K562 (cell line): ENCODE data around the gene ZFTA. TPM values are rescaled to one million over a fixed set of nuclear protein-coding genes. Genes with fewer than 3 reads are reported as not detected.

Experiments
- ATAC-seq: fragments of 200-7000 bp; cut with Tn5 transposase; 3 replicates; pipeline ENCODE4 v1.9.1; 2020; ENCODE audit warnings: moderate library complexity
- BruUV-seq: library from RNA; stranded (reverse); fragments of 400-500 nt; replicated peaks from 2 replicates; lab custom pipeline; 2021; lab: Mats Ljungman, UMichigan
- CTCF ChIA-PET: fragments of 300-600 bp; formaldehyde crosslinking; extraction: SDS; loops from one replicate; lab custom pipeline; 2021; ENCODE audit warnings: low intra/inter-chr PET ratio; lab: Yijun Ruan, JAX
- POLR2A ChIA-PET: fragments of 300-600, 350-650 bp; sonication (Branson Sonifier 250); formaldehyde crosslinking; extraction: SDS; loops from one replicate; lab custom pipeline; 2021; ENCODE audit warnings: antibody characterized with exemption, inconsistent platforms; lab: Yijun Ruan, JAX
- DNase-seq, 4 experiments: peaks; one replicate each; pipeline versions ENCODE4 v3.0.0 to v3.0.0-alpha.2; 2011 to 2018; ENCODE audit warnings: low spot score in 3 of 4, mixed read lengths in 3 of 4; ENCODE audit errors: extremely low read depth in 1 of 4
- FAIRE-seq: peaks from 2 replicates; lab custom pipeline; 2011; peaks lifted over from hg19 to GRCh38; lab: Jason Lieb, UNC
- H2AFZ ChIP-seq: 2 replicates; pipeline ENCODE4 v1.6.0; 2011; ENCODE audit warnings: low read depth, low read length, control low read depth, inconsistent platforms
- H3K27ac ChIP-seq: fragments of 200-600 bp; 3 replicates; pipeline ENCODE4 v1.8.0; 2011; ENCODE audit warnings: low read depth, mild to moderate bottlenecking, control low read depth, inconsistent platforms, low read length, moderate library complexity, mixed read lengths; ENCODE audit errors: extremely low read depth
- H3K27me3 ChIP-seq, 2 experiments: fragments of 300-600 bp in 1 of 2; 2 replicates in 1 of 2; 3 replicates in 1 of 2; pipeline versions ENCODE4 v1.6.0 to v1.8.0; 2011; ENCODE audit warnings: inconsistent platforms in 2 of 2, low read length in 2 of 2, mild to moderate bottlenecking in 1 of 2, mixed read lengths in 1 of 2, moderate library complexity in 1 of 2; ENCODE audit not compliant: control insufficient read depth in 2 of 2, insufficient read depth in 2 of 2
- H3K36me3 ChIP-seq: fragments of 300-600 bp; 3 replicates; pipeline ENCODE4 v1.8.0; 2011; ENCODE audit warnings: mild to moderate bottlenecking, low read length, inconsistent platforms; ENCODE audit not compliant: control insufficient read depth, insufficient read depth
- H3K4me1 ChIP-seq, 2 experiments: fragments of 200-600 bp in 1 of 2; replicated peaks in 1 of 2; 2 replicates in 1 of 2; 3 replicates in 1 of 2; pipeline versions ENCODE4 v1.5.1 to v1.8.0; 2011; ENCODE audit warnings: inconsistent platforms in 2 of 2, low read length in 2 of 2, mild to moderate bottlenecking in 1 of 2, mixed read lengths in 1 of 2, moderate library complexity in 1 of 2; ENCODE audit not compliant: control insufficient read depth in 2 of 2, insufficient read depth in 2 of 2
- H3K4me2 ChIP-seq: 2 replicates; pipeline ENCODE4 v1.6.1; 2011; ENCODE audit warnings: low read length, control low read depth, inconsistent platforms, mixed read lengths; ENCODE audit not compliant: insufficient read depth
- H3K4me3 ChIP-seq: fragments of 200-600 bp; sonication (generic), shearing (Covaris generic); 2 replicates; pipeline ENCODE4 v1.5.1; 2016; ENCODE audit warnings: control low read depth, inconsistent platforms
- H3K79me2 ChIP-seq: fragments of 200-600 bp; 3 replicates; pipeline ENCODE4 v1.8.0; 2011; ENCODE audit warnings: low read length, inconsistent platforms; ENCODE audit not compliant: control insufficient read depth, insufficient read depth
- H3K9ac ChIP-seq, 2 experiments: 2 replicates each; pipeline versions ENCODE4 v1.6.0 to v1.6.1; 2011; ENCODE audit warnings: low read depth in 2 of 2, low read length in 2 of 2, control low read depth in 1 of 2, inconsistent platforms in 1 of 2, mild to moderate bottlenecking in 1 of 2, mixed read lengths in 1 of 2; ENCODE audit not compliant: insufficient read depth in 1 of 2
- H3K9me1 ChIP-seq: one replicate; pipeline ENCODE4 v1.6.0; 2011; ENCODE audit warnings: inconsistent platforms, mild to moderate bottlenecking, low read length, moderate library complexity; ENCODE audit not compliant: control insufficient read depth, insufficient read depth
- H3K9me3 ChIP-seq: replicated peaks from 2 replicates; pipeline ENCODE4 v1.5.1; 2011; ENCODE audit warnings: low read depth, low read length, inconsistent platforms; ENCODE audit not compliant: control insufficient read depth, insufficient read depth
- H4K20me1 ChIP-seq: replicated peaks from 2 replicates; pipeline ENCODE4 v1.6.1; 2011; ENCODE audit warnings: low read length, inconsistent platforms, mixed read lengths; ENCODE audit not compliant: control insufficient read depth, insufficient read depth
- CREM ChIP-seq: IDR thresholded peaks from 2 replicates; pipeline ENCODE4 v1.6.1; 2014; ENCODE audit warnings: antibody characterized with exemption, low read depth
- FOXJ2 ChIP-seq: fragments of 200-800 bp; sonication (Bioruptor generic); IDR thresholded peaks from 2 replicates; pipeline ENCODE4 v1.6.1; 2016; ENCODE audit warnings: missing genetic modification characterization, missing compliant biosample characterization
- HDAC2 ChIP-seq: fragments of 450-650 bp; IDR thresholded peaks from 2 replicates; pipeline ENCODE4 v1.6.1; 2016; ENCODE audit warnings: mild to moderate bottlenecking
- NR2C1 ChIP-seq, 2 experiments: fragments of 450-650 bp; IDR thresholded peaks; 2 replicates each; pipeline ENCODE4 v1.6.1; 2017; ENCODE audit warnings: mild to moderate bottlenecking in 2 of 2, antibody characterized with exemption in 1 of 2, inconsistent platforms in 1 of 2, missing compliant biosample characterization in 1 of 2, missing genetic modification characterization in 1 of 2
- SMC3 ChIP-seq: conservative IDR thresholded peaks from 2 replicates; pipeline ENCODE4 v1.6.1; 2011; ENCODE audit warnings: low read depth, low read length, improper control_type of control experiment; ENCODE audit not compliant: insufficient read depth
- ZNF121 ChIP-seq: sonication (generic); formaldehyde crosslinking; conservative IDR thresholded peaks from 2 replicates; pipeline ENCODE4 v1.8.0; 2022; ENCODE audit warnings: missing genetic modification reagents
- ZZZ3 ChIP-seq: fragments of 450-650 bp; IDR thresholded peaks from 2 replicates; pipeline ENCODE4 v1.6.1; 2016; ENCODE audit warnings: antibody characterized with exemption, mild to moderate bottlenecking, moderate library complexity
- WGBS: fragments of 100-300 bp; shearing (Covaris generic); methylation state at CpG from one replicate; pipeline ENCODE4 v1.1.6; 2016; ENCODE audit warnings: low coverage, mixed read lengths; ENCODE audit not compliant: insufficient coverage; ENCODE audit errors: missing lambda C conversion rate; 5-methylcytosine and 5-hydroxymethylcytosine counted together
- in situ Hi-C: fragments of 300-500 bp; cut with MboI; formaldehyde crosslinking; loops from 4 replicates; pipeline ENCODE4 v1.15.0; 2018; ENCODE audit warnings: inconsistent platforms, mixed read lengths
- intact Hi-C: fragments of 100-400 bp; cut with micrococcal nuclease; formaldehyde crosslinking; loops from 2 replicates; pipeline ENCODE4 v1.14.2; 2022
- polyA plus RNA-seq, 8 experiments: library from polyadenylated mRNA; depleted of rRNA in 4 of 8; stranded (reverse) in 5 of 8; unstranded in 3 of 8; fragments of >200 nt; fragmentation: Nextera tagmentation in 2 of 8; fragmentation: Illumina TruSeq in 1 of 8; extraction: Ambion mirVana in 2 of 8; extraction: Trizol in 1 of 8; gene quantifications; 2 replicates each; pipeline versions ENCODE4 v1.2.1 to v1.2.3, GENCODE V29; 2011 to 2014; ENCODE audit warnings: inconsistent platforms in 1 of 8, missing spikeins in 1 of 8
- total RNA-seq, 7 experiments: library from RNA; depleted of rRNA in 6 of 7; stranded (reverse); fragments of >200 nt in 6 of 7; fragmentation: Illumina TruSeq in 2 of 7; extraction: Trizol in 2 of 7; gene quantifications; 2 replicates each; pipeline versions ENCODE4 v1.2.1 to v1.2.3, GENCODE V29; 2011 to 2021; ENCODE audit warnings: low replicate concordance in 1 of 7
- TF ChIP-seq, protein P1 (sequence below): fragments of 200-800 bp; sonication (Bioruptor generic); IDR thresholded peaks from 2 replicates; pipeline ENCODE4 v1.6.1; 2017; ENCODE audit warnings: missing genetic modification characterization, missing compliant biosample characterization

Gene ZFTA
- total and polyA plus RNA-seq, 9 of the 15 experiments (the other 6 are each of a cell fraction or from before 2014, with no cell fraction given) = 0.45 to 12.3 (median 2.9) TPM

DNA sequence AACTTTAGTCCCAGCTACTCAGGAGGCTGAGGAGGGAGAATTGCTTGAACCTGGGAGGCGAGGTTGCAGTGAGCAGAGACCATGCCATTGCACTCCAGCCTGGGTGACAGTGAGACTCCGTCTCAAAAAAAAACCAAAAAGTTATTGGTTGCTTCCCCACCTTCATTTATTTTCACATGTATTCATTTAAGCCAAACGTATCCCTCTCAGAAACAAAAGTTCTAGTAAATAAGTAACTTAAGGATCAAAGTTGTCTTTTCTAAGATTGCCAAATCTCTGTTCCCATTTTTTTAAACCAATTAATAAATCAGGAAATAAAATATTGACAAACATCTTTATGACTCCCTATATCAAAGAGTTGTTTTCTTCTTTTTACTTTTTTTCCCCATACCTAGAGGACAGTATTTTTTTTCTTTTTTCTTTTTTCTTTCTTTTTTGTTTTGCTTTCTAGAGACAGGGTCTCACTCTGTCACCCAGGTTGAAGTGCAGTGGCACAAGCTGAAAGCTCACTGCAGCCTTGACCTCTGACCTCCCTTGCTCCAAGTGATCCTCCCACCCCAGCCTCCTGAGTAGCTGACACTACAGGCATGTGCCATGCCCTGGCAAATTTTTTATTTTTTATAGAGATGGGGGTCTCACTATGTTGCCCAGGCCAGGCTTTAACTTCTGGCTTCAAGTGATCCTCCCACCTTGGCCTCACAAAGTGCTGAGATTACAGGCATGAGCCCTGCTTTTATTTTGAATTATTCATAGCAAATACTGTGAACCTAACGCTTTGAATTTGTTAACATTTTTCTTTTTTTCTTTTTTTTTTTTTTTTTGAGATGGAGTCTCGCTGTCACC, 11.4 kb downstream of the ZFTA start:
- CTCF ChIA-PET = no interaction called here
- Histone ChIP-seq H3K27me3 (no peaks in the 10 kb centered on the region), H4K20me1 (no peaks in the 10 kb centered on the region), H3K9me3 (no peaks in the 10 kb centered on the region), H3K9ac (no peak overlapping the region), H3K27ac (no peak overlapping the region), H2AFZ (no peak overlapping the region), H3K9me1 (no peaks in the 10 kb centered on the region), H3K4me1 (peaks cover 0 to 4% of the 10 kb centered on the region in 2 experiments; a peak in 2 of 5 replicates), H3K79me2 (no peaks in the 10 kb centered on the region), H3K4me3 (no peak overlapping the region), H3K4me2 (no peak overlapping the region), H3K36me3 (peaks cover 71% of the 10 kb centered on the region)
- POLR2A ChIA-PET = interaction anchor here (0.9 kb wide), 1 partner anchor 9 kb away, joined by 5 read pairs; no protein-coding TSS in a partner anchor
- ATAC-seq (no peak), FAIRE-seq (no peak), DNase-seq (no peak)
- intact Hi-C loops = no loop called here
- TF ChIP-seq NR2C1 (IDR thresholded peaks at IDR 0.05) (peak; percentile 55), NR2C1 (tag; IDR thresholded peaks at IDR 0.05) (no peak), ZNF121 (CRISPR knock-in tag) (peak; percentile 30; the same call in 1 of the 2 replicates), CREM (no peak)
- no TSS peak for BruUV-seq
- WGBS = 89% methylated on average over 4 of the region's 5 CpGs
- in situ Hi-C loops = no loop called here

DNA sequence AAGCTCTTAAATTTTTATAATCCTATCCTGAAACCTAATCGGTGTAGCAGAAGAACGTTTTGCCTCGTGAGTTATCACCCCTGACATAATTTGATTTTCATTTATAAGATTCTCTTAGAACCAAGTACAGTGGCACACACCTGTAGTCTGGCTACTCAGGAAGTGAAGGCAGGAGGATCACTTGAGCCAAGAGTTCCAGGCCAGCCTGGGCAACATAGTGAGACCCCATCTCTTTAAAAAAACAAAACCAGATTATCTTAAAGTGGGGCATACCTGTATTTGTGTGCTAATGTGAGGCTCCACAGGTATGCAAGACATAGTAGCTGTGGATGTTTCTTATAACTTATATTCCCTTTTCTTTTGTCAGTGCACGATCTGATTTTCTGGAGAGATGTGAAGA, 19.0 kb downstream of the ZFTA start:
- BruUV-seq = no TSS peak
- Histone ChIP-seq H3K9ac (no peak overlapping the region), H2AFZ (no peak overlapping the region), H3K4me3 (no peak overlapping the region), H3K9me3 (no peaks in the 10 kb centered on the region), H4K20me1 (0 out of 2 replicates have a peak, but pooled peaks cover 6% of the 10 kb centered on the region), H3K4me2 (no peak overlapping the region), H3K36me3 (peaks cover 48% of the 10 kb centered on the region), H3K4me1 (peaks cover 11 to 25% of the 10 kb centered on the region in 2 experiments; a peak in 4 of 5 replicates), H3K9me1 (no peaks in the 10 kb centered on the region), H3K27me3 (no peaks in the 10 kb centered on the region), H3K79me2 (peaks cover 36% of the 10 kb centered on the region), H3K27ac (no peak overlapping the region)
- WGBS = 90% methylated on average over 4 of the region's 4 CpGs
- TF ChIP-seq SMC3 (no peak), HDAC2 (no peak), ZZZ3 (no peak), FOXJ2 (tag) (no peak), ZNF121 (CRISPR knock-in tag) (peak; percentile 8; the same call in 1 of the 2 replicates)
- TF ChIP-seq, protein P1, sequence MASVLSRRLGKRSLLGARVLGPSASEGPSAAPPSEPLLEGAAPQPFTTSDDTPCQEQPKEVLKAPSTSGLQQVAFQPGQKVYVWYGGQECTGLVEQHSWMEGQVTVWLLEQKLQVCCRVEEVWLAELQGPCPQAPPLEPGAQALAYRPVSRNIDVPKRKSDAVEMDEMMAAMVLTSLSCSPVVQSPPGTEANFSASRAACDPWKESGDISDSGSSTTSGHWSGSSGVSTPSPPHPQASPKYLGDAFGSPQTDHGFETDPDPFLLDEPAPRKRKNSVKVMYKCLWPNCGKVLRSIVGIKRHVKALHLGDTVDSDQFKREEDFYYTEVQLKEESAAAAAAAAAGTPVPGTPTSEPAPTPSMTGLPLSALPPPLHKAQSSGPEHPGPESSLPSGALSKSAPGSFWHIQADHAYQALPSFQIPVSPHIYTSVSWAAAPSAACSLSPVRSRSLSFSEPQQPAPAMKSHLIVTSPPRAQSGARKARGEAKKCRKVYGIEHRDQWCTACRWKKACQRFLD (CRISPR knock-in tag) = no peak
- no peak for ATAC-seq
- in situ Hi-C loops (no loop called here), intact Hi-C loops (loop anchor here (10.0 kb wide), 1 partner anchor 395 kb away; no protein-coding TSS in a partner anchor)
- no peak for FAIRE-seq
- ChIA-PET POLR2A (interaction anchor here (0.9 kb wide), 1 partner anchor 10 kb away, joined by 4 read pairs; no protein-coding TSS in a partner anchor), CTCF (no interaction called here)
- DNase-seq = no peak
